ENCODE data around the gene ROM1.
"Not testable (repeated sequence)": the region's sequence is repeated elsewhere in the genome, so short reads cannot be mapped to it uniquely, and the experiment has no call there.

ROM1 gene

GRCh38 chr11:62612366-62613290, at the start of gene ROM1, which contains the start of gene EML3:
Gene ROM1, plus strand, starts transcription at chr11:62613257. Its CDS starts 25 bp downstream, at chr11:62613282.
Gene EML3, minus strand, starts transcription at chr11:62612775. Its CDS starts 318 bp downstream, at chr11:62612457.
- peak; percentile 56 for DNase-seq

- no peak for DNase-seq
Measured at GRCh38 chr11:62565100-62565802, 47.8 kb upstream of the ROM1 start.

- DNase-seq: no peak
Measured at GRCh38 chr11:62566247-62566646, 46.8 kb upstream of the ROM1 start.

- no peak for DNase-seq
Measured at GRCh38 chr11:62567018-62567633, 45.9 kb upstream of the ROM1 start.

GRCh38 chr11:62569611-62570010, 43.4 kb upstream of the ROM1 start:
- DNase-seq: no peak

- not testable (repeated sequence) for DNase-seq
Measured at GRCh38 chr11:62570903-62571302, 42.2 kb upstream of the ROM1 start.

- DNase-seq: not testable (repeated sequence)
Measured at GRCh38 chr11:62571493-62571892, 41.6 kb upstream of the ROM1 start.

GRCh38 chr11:62572431-62572830, 40.6 kb upstream of the ROM1 start:
- DNase-seq: no peak

- DNase-seq: no peak
Measured at GRCh38 chr11:62573006-62573591, 40.0 kb upstream of the ROM1 start.

- peak; percentile 98 for DNase-seq
Measured at GRCh38 chr11:62573592-62574362, 39.3 kb upstream of the ROM1 start, which contains the start of gene EEF1G. Gene EEF1G, minus strand, starts transcription at chr11:62573891. Its CDS starts 49 bp downstream, at chr11:62573842.

GRCh38 chr11:62574363-62575071, 38.5 kb upstream of the ROM1 start:
- no peak for DNase-seq

- no peak for DNase-seq
Measured at GRCh38 chr11:62575156-62575555, 37.9 kb upstream of the ROM1 start.

- DNase-seq: no peak
Measured at GRCh38 chr11:62575837-62576236, 37.2 kb upstream of the ROM1 start.

- DNase-seq: no peak
Measured at GRCh38 chr11:62577046-62577714, 35.9 kb upstream of the ROM1 start.

GRCh38 chr11:62578541-62578940, 34.5 kb upstream of the ROM1 start:
- DNase-seq: no peak

- no peak for DNase-seq
Measured at GRCh38 chr11:62579252-62579651, 33.8 kb upstream of the ROM1 start.

- DNase-seq: no peak
Measured at GRCh38 chr11:62580959-62581715, 31.9 kb upstream of the ROM1 start.

GRCh38 chr11:62581735-62582134, 31.3 kb upstream of the ROM1 start:
- DNase-seq: not testable (repeated sequence)

GRCh38 chr11:62585356-62585755, 27.7 kb upstream of the ROM1 start:
- not testable (repeated sequence) for DNase-seq

Data from NCI-H1694 (cell line).